Astrocyte (in vitro differentiated cells and primary cell): ENCODE data around the gene EVL. TPM values are rescaled to one million over a fixed set of nuclear protein-coding genes. Genes with fewer than 3 reads are reported as not detected.

Experiments
- DNase-seq: peaks from one replicate; pipeline ENCODE4 v3.0.0-alpha.2; 2010; ENCODE audit warnings: low read depth
- FAIRE-seq: peaks from 2 replicates; lab custom pipeline; 2011; peaks lifted over from hg19 to GRCh38; lab: Jason Lieb, UNC
- H2AFZ ChIP-seq: 2 replicates; pipeline ENCODE4 v1.6.0; 2012; ENCODE audit warnings: low read depth, low read length, inconsistent platforms
- H3K27ac ChIP-seq: 2 replicates; pipeline ENCODE4 v1.5.1; 2011; ENCODE audit warnings: low read depth, low read length, inconsistent platforms
- H3K27me3 ChIP-seq: 2 replicates; pipeline ENCODE4 v1.6.0; 2011; ENCODE audit warnings: low read length, inconsistent platforms; ENCODE audit not compliant: insufficient read depth
- H3K36me3 ChIP-seq: 2 replicates; pipeline ENCODE4 v1.5.1; 2011; ENCODE audit warnings: low read length, inconsistent platforms; ENCODE audit not compliant: insufficient read depth
- H3K4me1 ChIP-seq: 2 replicates; pipeline ENCODE4 v1.5.1; 2011; ENCODE audit warnings: low read length, inconsistent platforms; ENCODE audit not compliant: insufficient read depth
- H3K4me2 ChIP-seq: 2 replicates; pipeline ENCODE4 v1.6.0; 2012; ENCODE audit warnings: low read length, inconsistent platforms
- H3K4me3 ChIP-seq: 2 replicates; pipeline ENCODE4 v1.5.1; 2011; ENCODE audit warnings: low read depth, mild to moderate bottlenecking, low read length, inconsistent platforms; ENCODE audit not compliant: insufficient read depth
- H3K79me2 ChIP-seq: 2 replicates; pipeline ENCODE4 v1.6.0; 2012; ENCODE audit warnings: mild to moderate bottlenecking, low read length, inconsistent platforms; ENCODE audit not compliant: insufficient read depth
- H3K9ac ChIP-seq: 2 replicates; pipeline ENCODE4 v1.6.0; 2012; ENCODE audit warnings: mild to moderate bottlenecking, low read length, inconsistent platforms
- H3K9me3 ChIP-seq: 2 replicates; pipeline ENCODE4 v1.5.1; 2012; ENCODE audit warnings: low read depth, mild to moderate bottlenecking, low read length, inconsistent platforms; ENCODE audit not compliant: insufficient read depth
- H4K20me1 ChIP-seq: 2 replicates; pipeline ENCODE4 v1.6.0; 2012; ENCODE audit warnings: low read length, inconsistent platforms; ENCODE audit not compliant: insufficient read depth
- H3K27ac Mint-ChIP-seq: one replicate; pipeline ENCODE4 v1.8.0; 2021; ENCODE audit warnings: mild to moderate bottlenecking, mixed read lengths; ENCODE audit not compliant: unreplicated experiment
- H3K27me3 Mint-ChIP-seq: one replicate; pipeline ENCODE4 v1.8.0; 2021; ENCODE audit warnings: low read depth, mixed read lengths; ENCODE audit not compliant: unreplicated experiment
- H3K36me3 Mint-ChIP-seq: one replicate; pipeline ENCODE4 v1.8.0; 2021; ENCODE audit warnings: low read depth, mixed read lengths; ENCODE audit not compliant: unreplicated experiment
- H3K4me1 Mint-ChIP-seq: one replicate; pipeline ENCODE4 v1.8.0; 2021; ENCODE audit warnings: low read depth, mixed read lengths; ENCODE audit not compliant: unreplicated experiment
- H3K4me3 Mint-ChIP-seq: one replicate; pipeline ENCODE4 v1.8.0; 2021; ENCODE audit warnings: mild to moderate bottlenecking, moderate library complexity, mixed read lengths; ENCODE audit not compliant: unreplicated experiment
- H3K9me3 Mint-ChIP-seq: one replicate; pipeline ENCODE4 v1.8.0; 2021; ENCODE audit warnings: mild to moderate bottlenecking, mixed read lengths; ENCODE audit not compliant: unreplicated experiment
- CTCF ChIP-seq: IDR thresholded peaks from 2 replicates; pipeline ENCODE4 v1.5.1; 2011; ENCODE audit warnings: low read depth, mild to moderate bottlenecking, inconsistent platforms, low read length, moderate library complexity; ENCODE audit not compliant: insufficient read depth
- EZH2 ChIP-seq: IDR thresholded peaks from 2 replicates; pipeline ENCODE4 v1.6.1; 2012; ENCODE audit warnings: mild to moderate bottlenecking, low read length, inconsistent platforms; ENCODE audit not compliant: insufficient read depth
- total RNA-seq: library from RNA; stranded (reverse); gene quantifications from 2 replicates; pipeline ENCODE4 v1.2.1, GENCODE V29; 2021

Gene EVL
- total RNA-seq, 1 donor from 2014 or later = 48.9 TPM

GRCh38 chr14:100037353-100037752, 27.9 kb upstream of the EVL start:
- Histone ChIP-seq H3K79me2 (peaks cover 57% of the 10 kb centered on the region), H4K20me1 (peaks cover 47% of the 10 kb centered on the region), H3K27me3 (no peaks in the 10 kb centered on the region), H3K27ac (no peak overlapping the region), H3K4me2 (no peak overlapping the region), H3K9me3 (no peaks in the 10 kb centered on the region), H3K4me1 (peaks cover 6% of the 10 kb centered on the region), H3K9ac (no peak overlapping the region), H3K4me3 (no peak overlapping the region), H3K36me3 (no peaks in the 10 kb centered on the region), H2AFZ (no peak overlapping the region)
- Mint-ChIP-seq H3K4me3 (no peak overlapping the region), H3K9me3 (no peaks in the 10 kb centered on the region), H3K36me3 (peaks cover 3% of the 10 kb centered on the region), H3K27ac (no peak overlapping the region), H3K27me3 (no peaks in the 10 kb centered on the region), H3K4me1 (peaks cover 9% of the 10 kb centered on the region)
- TF ChIP-seq CTCF (no peak), EZH2 (no peak)
- FAIRE-seq = no peak
- no peak for DNase-seq

GRCh38 chr14:100038065-100038464, 27.2 kb upstream of the EVL start:
- Mint-ChIP-seq H3K9me3 (no peaks in the 10 kb centered on the region), H3K4me1 (peaks cover 2% of the 10 kb centered on the region), H3K27me3 (no peaks in the 10 kb centered on the region), H3K36me3 (peaks cover 3% of the 10 kb centered on the region), H3K27ac (no peak overlapping the region), H3K4me3 (no peak overlapping the region)
- FAIRE-seq (no peak), DNase-seq (no peak)
- Histone ChIP-seq H3K4me1 (no peaks in the 10 kb centered on the region), H3K9ac (no peak overlapping the region), H3K36me3 (no peaks in the 10 kb centered on the region), H3K9me3 (no peaks in the 10 kb centered on the region), H3K27me3 (no peaks in the 10 kb centered on the region), H4K20me1 (peaks cover 50% of the 10 kb centered on the region), H2AFZ (no peak overlapping the region), H3K4me3 (no peak overlapping the region), H3K79me2 (peaks cover 62% of the 10 kb centered on the region), H3K4me2 (no peak overlapping the region), H3K27ac (no peak overlapping the region)
- TF ChIP-seq CTCF (no peak), EZH2 (no peak)

- no peaks in the 10 kb centered on the region for H3K36me3 ChIP-seq
- H3K27ac Mint-ChIP-seq = no peak overlapping the region
- peaks cover 55% of the 10 kb centered on the region for H4K20me1 ChIP-seq
- peaks cover 58% of the 10 kb centered on the region for H3K79me2 ChIP-seq
- H3K4me1 Mint-ChIP-seq = peaks cover 2% of the 10 kb centered on the region
- no peak overlapping the region for H3K4me2 ChIP-seq
- H3K4me3 ChIP-seq = no peak overlapping the region
- H3K27me3 Mint-ChIP-seq = no peaks in the 10 kb centered on the region
- peaks cover 3% of the 10 kb centered on the region for H3K36me3 Mint-ChIP-seq
- TF ChIP-seq EZH2 (no peak), CTCF (no peak)
- H3K27me3 ChIP-seq = no peaks in the 10 kb centered on the region
- H2AFZ ChIP-seq = no peak overlapping the region
- no peaks in the 10 kb centered on the region for H3K4me1 ChIP-seq
- no peak for FAIRE-seq
- no peak for DNase-seq
- no peaks in the 10 kb centered on the region for H3K9me3 Mint-ChIP-seq
- H3K27ac ChIP-seq = no peak overlapping the region
- no peak overlapping the region for H3K4me3 Mint-ChIP-seq
- H3K9ac ChIP-seq = no peak overlapping the region
- H3K9me3 ChIP-seq = no peaks in the 10 kb centered on the region
Measured at GRCh38 chr14:100039903-100040302, 25.3 kb upstream of the EVL start.
